K562 (cell line): Measurements from ENCODE around the gene SPINK4. TPM values are rescaled to one million over a fixed set of nuclear protein-coding genes. Genes with fewer than 3 reads are reported as not detected.

Experiments used
- DDX20 ChIP-seq: fragments of 450-650 bp; IDR thresholded peaks from 2 replicates; pipeline ENCODE4 v1.6.1; 2016; ENCODE audit warnings: missing genetic modification characterization, low read depth, mild to moderate bottlenecking, missing compliant biosample characterization, moderate library complexity
- GTF2E2 ChIP-seq: fragments of 200-800 bp; sonication (Bioruptor generic); IDR thresholded peaks from 2 replicates; pipeline ENCODE4 v1.6.1; 2016; ENCODE audit warnings: missing genetic modification characterization, missing compliant biosample characterization
- MTA2 ChIP-seq: fragments of 450-650 bp; IDR thresholded peaks from 2 replicates; pipeline ENCODE4 v1.6.1; 2016; ENCODE audit warnings: low read depth
- NR1H2 ChIP-seq: sonication (generic); formaldehyde crosslinking; IDR thresholded peaks from 2 replicates; pipeline ENCODE4 v1.4.0; 2020; ENCODE audit warnings: mild to moderate bottlenecking, missing genetic modification reagents
- PML ChIP-seq: IDR thresholded peaks from 2 replicates; pipeline ENCODE4 v1.6.1; 2012; ENCODE audit warnings: low read length, inconsistent platforms
- TARDBP ChIP-seq: fragments of 450-650 bp; IDR thresholded peaks from 2 replicates; pipeline ENCODE4 v1.6.1; 2016
- ZBTB12 ChIP-seq: fragments of 250-450 bp; sonication (Bioruptor Pico); IDR thresholded peaks from 2 replicates; pipeline ENCODE4 v1.4.0; 2020
- ZNF124 ChIP-seq: sonication (generic); formaldehyde crosslinking; IDR thresholded peaks from 2 replicates; pipeline ENCODE4 v1.8.1; 2022; ENCODE audit warnings: missing genetic modification reagents
- polyA plus RNA-seq, 8 experiments: library from polyadenylated mRNA; depleted of rRNA in 4 of 8; stranded (reverse) in 5 of 8; unstranded in 3 of 8; fragments of >200 nt; fragmentation: Nextera tagmentation in 2 of 8; fragmentation: Illumina TruSeq in 1 of 8; extraction: Ambion mirVana in 2 of 8; extraction: Trizol in 1 of 8; gene quantifications; 2 replicates each; pipeline versions ENCODE4 v1.2.1 to v1.2.3, GENCODE V29; 2011 to 2014; ENCODE audit warnings: inconsistent platforms in 1 of 8, missing spikeins in 1 of 8
- total RNA-seq, 7 experiments: library from RNA; depleted of rRNA in 6 of 7; stranded (reverse); fragments of >200 nt in 6 of 7; fragmentation: Illumina TruSeq in 2 of 7; extraction: Trizol in 2 of 7; gene quantifications; 2 replicates each; pipeline versions ENCODE4 v1.2.1 to v1.2.3, GENCODE V29; 2011 to 2021; ENCODE audit warnings: low replicate concordance in 1 of 7
- TF ChIP-seq, protein P1 (sequence below): fragments of 450-650 bp; IDR thresholded peaks from 2 replicates; pipeline ENCODE4 v1.6.1; 2016; ENCODE audit warnings: low read depth

Gene SPINK4
- total and polyA plus RNA-seq, 9 of the 15 experiments (the other 6 are each of a cell fraction or from before 2014, with no cell fraction given), result 0.74 to 5.5 (median 2.1) TPM; not detected in 2

DNA sequence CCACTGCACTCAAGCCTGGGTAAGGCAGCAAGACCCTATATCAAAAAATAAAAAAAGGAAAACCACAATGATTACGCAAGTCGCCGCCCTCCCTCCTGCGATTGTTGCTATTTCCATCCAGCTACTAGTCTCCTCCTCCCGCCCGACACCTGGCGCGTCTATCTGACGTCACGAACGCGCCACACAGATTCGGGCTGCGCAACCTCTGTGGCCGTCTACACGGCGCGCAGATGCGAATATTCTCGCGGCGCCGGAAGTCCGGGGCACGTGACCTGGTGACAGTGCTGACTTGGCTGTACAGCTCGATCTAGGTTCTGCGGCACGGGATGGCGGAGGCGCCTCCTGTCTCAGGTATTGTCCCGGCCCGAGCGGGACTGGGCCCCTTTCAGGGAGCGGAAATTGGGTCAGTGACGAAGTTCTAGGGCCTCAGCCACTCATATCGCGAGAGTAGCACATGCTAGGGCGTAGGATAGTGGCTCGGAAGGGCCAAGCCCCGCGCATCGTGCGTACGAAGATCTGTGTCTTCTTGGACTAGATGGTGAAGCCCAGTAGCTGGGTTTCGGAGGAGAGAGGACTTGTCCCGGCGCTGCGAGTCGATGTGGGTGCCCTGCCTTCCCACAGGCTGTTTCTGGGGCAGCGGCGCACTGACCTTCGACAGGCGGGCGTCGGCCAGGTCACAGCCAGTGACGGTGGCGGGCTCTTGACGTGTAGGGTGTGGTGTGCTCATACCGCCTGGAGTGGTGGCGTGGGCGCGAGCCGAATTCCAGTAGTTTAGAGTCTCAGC is 50.5 kb downstream of the SPINK4 start, which contains the start of gene NFX1 (continued):
- TF ChIP-seq MTA2 (no peak), PML (no peak; the same call in 1 of the 2 replicates), TARDBP (no peak), NR1H2 (no peak), ZNF124 (no peak), GTF2E2 (tag) (no peak; the same call in 1 of the 2 replicates), DDX20 (tag) (no peak), ZBTB12 (CRISPR knock-in tag) (peak; percentile 97)
- TF ChIP-seq, protein P1, sequence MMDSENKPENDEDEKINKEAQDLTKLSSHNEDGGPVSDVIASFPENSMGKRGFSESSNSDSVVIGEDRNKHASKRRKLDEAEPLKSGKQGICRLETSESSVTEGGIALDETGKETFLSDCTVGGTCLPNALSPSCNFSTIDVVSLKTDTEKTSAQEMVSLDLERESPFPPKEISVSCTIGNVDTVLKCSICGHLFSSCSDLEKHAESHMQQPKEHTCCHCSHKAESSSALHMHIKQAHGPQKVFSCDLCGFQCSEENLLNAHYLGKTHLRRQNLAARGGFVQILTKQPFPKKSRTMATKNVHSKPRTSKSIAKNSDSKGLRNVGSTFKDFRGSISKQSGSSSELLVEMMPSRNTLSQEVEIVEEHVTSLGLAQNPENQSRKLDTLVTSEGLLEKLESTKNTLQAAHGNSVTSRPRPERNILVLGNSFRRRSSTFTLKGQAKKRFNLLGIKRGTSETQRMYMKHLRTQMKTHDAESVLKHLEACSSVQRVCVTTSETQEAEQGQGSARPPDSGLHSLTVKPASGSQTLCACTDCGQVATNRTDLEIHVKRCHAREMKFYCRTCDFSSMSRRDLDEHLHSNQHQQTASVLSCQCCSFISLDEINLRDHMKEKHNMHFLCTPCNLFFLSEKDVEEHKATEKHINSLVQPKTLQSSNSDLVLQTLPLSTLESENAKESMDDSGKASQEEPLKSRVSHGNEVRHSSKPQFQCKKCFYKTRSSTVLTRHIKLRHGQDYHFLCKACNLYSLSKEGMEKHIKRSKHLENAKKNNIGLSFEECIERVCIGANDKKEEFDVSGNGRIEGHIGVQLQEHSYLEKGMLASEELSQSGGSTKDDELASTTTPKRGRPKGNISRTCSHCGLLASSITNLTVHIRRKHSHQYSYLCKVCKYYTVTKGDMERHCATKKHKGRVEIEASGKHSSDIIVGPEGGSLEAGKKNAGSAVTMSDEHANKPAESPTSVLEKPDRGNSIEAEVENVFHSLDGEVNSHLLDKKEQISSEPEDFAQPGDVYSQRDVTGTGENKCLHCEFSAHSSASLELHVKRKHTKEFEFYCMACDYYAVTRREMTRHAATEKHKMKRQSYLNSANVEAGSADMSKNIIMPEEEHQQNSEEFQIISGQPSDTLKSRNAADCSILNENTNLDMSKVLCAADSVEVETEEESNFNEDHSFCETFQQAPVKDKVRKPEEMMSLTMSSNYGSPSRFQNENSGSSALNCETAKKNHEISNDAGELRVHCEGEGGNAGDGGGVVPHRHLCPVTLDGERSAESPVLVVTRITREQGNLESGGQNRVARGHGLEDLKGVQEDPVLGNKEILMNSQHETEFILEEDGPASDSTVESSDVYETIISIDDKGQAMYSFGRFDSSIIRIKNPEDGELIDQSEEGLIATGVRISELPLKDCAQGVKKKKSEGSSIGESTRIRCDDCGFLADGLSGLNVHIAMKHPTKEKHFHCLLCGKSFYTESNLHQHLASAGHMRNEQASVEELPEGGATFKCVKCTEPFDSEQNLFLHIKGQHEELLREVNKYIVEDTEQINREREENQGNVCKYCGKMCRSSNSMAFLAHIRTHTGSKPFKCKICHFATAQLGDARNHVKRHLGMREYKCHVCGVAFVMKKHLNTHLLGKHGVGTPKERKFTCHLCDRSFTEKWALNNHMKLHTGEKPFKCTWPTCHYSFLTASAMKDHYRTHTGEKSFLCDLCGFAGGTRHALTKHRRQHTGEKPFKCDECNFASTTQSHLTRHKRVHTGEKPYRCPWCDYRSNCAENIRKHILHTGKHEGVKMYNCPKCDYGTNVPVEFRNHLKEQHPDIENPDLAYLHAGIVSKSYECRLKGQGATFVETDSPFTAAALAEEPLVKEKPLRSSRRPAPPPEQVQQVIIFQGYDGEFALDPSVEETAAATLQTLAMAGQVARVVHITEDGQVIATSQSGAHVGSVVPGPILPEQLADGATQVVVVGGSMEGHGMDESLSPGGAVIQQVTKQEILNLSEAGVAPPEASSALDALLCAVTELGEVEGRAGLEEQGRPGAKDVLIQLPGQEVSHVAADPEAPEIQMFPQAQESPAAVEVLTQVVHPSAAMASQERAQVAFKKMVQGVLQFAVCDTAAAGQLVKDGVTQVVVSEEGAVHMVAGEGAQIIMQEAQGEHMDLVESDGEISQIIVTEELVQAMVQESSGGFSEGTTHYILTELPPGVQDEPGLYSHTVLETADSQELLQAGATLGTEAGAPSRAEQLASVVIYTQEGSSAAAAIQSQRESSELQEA, result peak; percentile 88
